HepG2 (cell line): ENCODE data around the gene RAI14.

Source experiments
- CTCF ChIP-seq: sonication (generic); formaldehyde crosslinking; IDR thresholded peaks from 2 replicates; pipeline ENCODE4 v1.5.0; 2020; ENCODE audit warnings: mild to moderate bottlenecking, missing genetic modification reagents, moderate library complexity
- HDAC6 ChIP-seq: fragments of 200-600 bp; sonication (generic); IDR thresholded peaks from 2 replicates; pipeline ENCODE4 v1.7.0; 2017; ENCODE audit warnings: mild to moderate bottlenecking, antibody characterized with exemption, low read length, low read depth
- KLF6 ChIP-seq: IDR thresholded peaks from 2 replicates; pipeline ENCODE4 v1.8.0; 2016; ENCODE audit warnings: missing biosample characterization, missing genetic modification reagents
- POLR2AphosphoS5 ChIP-seq: IDR thresholded peaks from 2 replicates; pipeline ENCODE4 v1.6.1; 2012; ENCODE audit warnings: low read depth, low read length
- RAD21 ChIP-seq: fragments of 450-650 bp; formaldehyde crosslinking; IDR thresholded peaks from 2 replicates; pipeline ENCODE4 v1.5.0; 2020; ENCODE audit warnings: mild to moderate bottlenecking
- REST ChIP-seq, 2 experiments: IDR thresholded peaks; 2 replicates each; pipeline ENCODE4 v1.6.1; 2011 to 2012; ENCODE audit warnings: low read length in 2 of 2, borderline replicate concordance in 1 of 2, low read depth in 1 of 2, mild to moderate bottlenecking in 1 of 2, moderate library complexity in 1 of 2
- RNF219 ChIP-seq: sonication (generic); formaldehyde crosslinking; IDR thresholded peaks from 2 replicates; pipeline ENCODE4 v1.5.0; 2020; ENCODE audit warnings: mild to moderate bottlenecking, missing genetic modification reagents
- SYNCRIP ChIP-seq: fragments of 200-400 bp; formaldehyde crosslinking; IDR thresholded peaks from 2 replicates; pipeline ENCODE4 v1.6.1; 2018; ENCODE audit warnings: mild to moderate bottlenecking, low read depth, low read length; ENCODE audit not compliant: insufficient read depth
- ZNF274 ChIP-seq: sonication (generic); formaldehyde crosslinking; IDR thresholded peaks from 2 replicates; pipeline ENCODE4 v1.5.1; 2020; ENCODE audit warnings: mild to moderate bottlenecking, missing genetic modification reagents
- ZNF292 ChIP-seq: sonication (generic); formaldehyde crosslinking; IDR thresholded peaks from 2 replicates; pipeline ENCODE4 v1.8.1; 2022; ENCODE audit warnings: mild to moderate bottlenecking, low read depth, missing genetic modification reagents, borderline replicate concordance
- ZNF446 ChIP-seq: sonication (generic); formaldehyde crosslinking; IDR thresholded peaks from 2 replicates; pipeline ENCODE4 v1.5.0; 2020; ENCODE audit warnings: mild to moderate bottlenecking, missing genetic modification reagents
- ZNF687 ChIP-seq: sonication (generic); formaldehyde crosslinking; IDR thresholded peaks from 2 replicates; pipeline ENCODE4 v1.5.1; 2020; ENCODE audit warnings: mild to moderate bottlenecking, missing genetic modification reagents, moderate library complexity

GRCh38 chr5:34858790-34859189 lies 202.7 kb downstream of the RAI14 start:
- TF ChIP-seq KLF6: no peak
- no peak for TF ChIP-seq CTCF (CRISPR knock-in tag)
- no peak for TF ChIP-seq ZNF274
- TF ChIP-seq ZNF292 (CRISPR knock-in tag): no peak
- TF ChIP-seq RAD21 (CRISPR knock-in tag): no peak
- no peak for TF ChIP-seq POLR2AphosphoS5
- no peak for TF ChIP-seq HDAC6
- no peak for TF ChIP-seq REST (IDR thresholded peaks at IDR 0.05; ENCODE audit: borderline replicate concordance in 1 of 2, low read depth in 1 of 2, low read length in 2 of 2)
- TF ChIP-seq SYNCRIP: no peak
- TF ChIP-seq ZNF687 (CRISPR knock-in tag): no peak
- TF ChIP-seq RNF219 (CRISPR knock-in tag): no peak
- no peak for TF ChIP-seq ZNF446 (CRISPR knock-in tag)
